ENCODE results near the gene ACSBG1.

Gene ACSBG1

DNA sequence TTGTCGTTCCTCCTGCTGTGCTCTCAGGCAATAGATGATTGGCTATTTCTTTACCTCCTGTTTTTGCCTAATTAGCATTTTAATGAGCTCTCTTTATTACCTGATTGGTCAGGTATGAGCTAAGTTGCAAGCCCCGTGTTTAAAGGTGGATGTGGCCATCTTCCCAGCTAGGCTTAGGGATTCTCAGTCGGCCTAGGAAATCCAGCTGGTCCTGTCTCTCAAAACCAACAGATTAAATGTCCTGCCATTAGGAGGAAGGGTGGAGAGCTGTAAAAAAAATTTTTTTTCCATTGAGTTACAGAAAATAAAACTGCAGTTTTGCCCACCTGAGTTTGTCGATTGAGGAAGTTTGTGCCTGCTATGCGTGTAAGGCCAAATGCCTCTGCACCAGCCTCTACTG lies 5.4 kb upstream of the ACSBG1 start:
- TF ChIP-seq, protein P1, sequence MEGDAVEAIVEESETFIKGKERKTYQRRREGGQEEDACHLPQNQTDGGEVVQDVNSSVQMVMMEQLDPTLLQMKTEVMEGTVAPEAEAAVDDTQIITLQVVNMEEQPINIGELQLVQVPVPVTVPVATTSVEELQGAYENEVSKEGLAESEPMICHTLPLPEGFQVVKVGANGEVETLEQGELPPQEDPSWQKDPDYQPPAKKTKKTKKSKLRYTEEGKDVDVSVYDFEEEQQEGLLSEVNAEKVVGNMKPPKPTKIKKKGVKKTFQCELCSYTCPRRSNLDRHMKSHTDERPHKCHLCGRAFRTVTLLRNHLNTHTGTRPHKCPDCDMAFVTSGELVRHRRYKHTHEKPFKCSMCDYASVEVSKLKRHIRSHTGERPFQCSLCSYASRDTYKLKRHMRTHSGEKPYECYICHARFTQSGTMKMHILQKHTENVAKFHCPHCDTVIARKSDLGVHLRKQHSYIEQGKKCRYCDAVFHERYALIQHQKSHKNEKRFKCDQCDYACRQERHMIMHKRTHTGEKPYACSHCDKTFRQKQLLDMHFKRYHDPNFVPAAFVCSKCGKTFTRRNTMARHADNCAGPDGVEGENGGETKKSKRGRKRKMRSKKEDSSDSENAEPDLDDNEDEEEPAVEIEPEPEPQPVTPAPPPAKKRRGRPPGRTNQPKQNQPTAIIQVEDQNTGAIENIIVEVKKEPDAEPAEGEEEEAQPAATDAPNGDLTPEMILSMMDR (IDR thresholded peaks at IDR 0.05) = no peak

DNA sequence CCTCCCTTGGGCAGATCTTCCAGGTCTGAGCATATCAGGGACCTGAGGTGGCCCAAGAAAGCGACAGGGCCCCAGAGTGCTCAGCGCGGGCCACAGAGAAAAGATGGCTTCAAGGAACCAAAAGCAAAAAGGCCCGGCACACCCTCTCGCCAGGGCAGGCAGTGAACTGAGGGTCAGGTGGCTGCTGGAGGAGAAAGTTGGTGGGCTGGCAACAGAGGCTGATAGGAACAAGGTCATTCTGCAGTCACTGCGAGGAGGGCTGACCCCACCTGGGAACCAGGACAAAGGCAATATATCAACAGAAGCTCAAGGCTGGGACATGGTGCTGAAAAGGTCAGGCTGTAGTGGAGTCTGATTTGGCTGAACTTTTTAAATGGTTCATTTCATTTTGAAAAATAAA lies 2.8 kb upstream of the ACSBG1 start:
- TF ChIP-seq, protein P1 (IDR thresholded peaks at IDR 0.05) = no peak

DNA sequence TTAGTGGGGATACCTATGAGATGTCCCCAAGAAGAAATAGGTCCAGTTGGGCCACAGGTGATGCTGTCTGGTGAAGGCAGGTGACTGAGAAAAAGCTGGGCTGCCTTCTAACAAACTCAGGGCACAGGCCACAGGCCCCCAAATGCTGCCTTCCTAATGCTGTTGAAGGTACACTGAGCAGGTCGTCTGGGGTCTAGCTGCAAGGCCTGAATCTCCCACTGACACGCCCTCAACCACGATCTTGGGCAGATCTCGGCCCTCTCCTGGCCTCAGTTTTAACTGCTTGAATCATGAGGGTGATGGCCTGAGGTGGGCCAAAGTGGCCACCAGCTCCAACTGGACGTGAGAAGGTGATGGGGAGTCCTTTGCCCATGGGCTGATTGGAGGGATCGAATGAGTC lies 2.1 kb upstream of the ACSBG1 start:
- TF ChIP-seq, protein P1 (IDR thresholded peaks at IDR 0.05) = no peak

DNA sequence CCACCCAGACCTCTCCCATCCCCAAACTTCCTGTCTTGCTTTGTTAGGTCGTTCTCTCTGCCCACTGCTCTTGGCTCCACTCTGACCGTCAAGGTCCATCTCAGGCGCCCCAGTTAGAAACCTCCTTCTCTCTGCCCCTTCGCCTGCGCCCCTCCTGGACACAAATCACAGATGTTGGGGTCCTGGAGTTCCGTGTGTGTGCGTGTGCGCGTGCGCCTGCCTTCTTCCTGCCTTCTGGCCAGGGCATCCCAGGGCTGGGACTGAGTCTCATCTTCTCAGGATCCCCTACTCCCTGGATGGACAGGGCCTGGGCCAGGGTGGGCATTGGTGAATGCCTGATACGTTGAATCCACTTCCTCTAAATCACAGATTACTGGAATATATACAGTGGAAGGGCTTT lies 869 bp downstream of the ACSBG1 start:
- TF ChIP-seq, protein P1 (IDR thresholded peaks at IDR 0.05) = no peak

DNA sequence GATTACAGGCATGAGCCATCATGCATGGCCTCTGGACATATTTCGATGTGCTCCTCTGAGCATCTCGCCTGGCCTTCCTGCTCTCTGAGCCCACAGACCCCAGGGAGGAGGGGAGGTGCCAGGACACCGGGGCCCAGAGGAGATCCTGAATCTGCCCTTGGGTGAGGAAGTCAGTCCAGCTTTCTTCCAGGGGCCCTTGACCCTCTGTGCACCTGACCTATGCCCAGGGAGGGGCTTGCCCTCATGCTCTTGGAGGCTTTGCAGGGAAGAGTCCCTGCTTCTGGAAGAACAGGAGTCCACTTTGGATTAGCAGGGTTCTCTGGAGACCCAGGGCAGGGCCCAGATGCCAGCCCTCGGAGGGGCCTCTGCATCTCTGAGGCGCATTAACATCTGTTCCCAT lies 1.4 kb downstream of the ACSBG1 start:
- TF ChIP-seq, protein P1 (IDR thresholded peaks at IDR 0.05) = no peak

DNA sequence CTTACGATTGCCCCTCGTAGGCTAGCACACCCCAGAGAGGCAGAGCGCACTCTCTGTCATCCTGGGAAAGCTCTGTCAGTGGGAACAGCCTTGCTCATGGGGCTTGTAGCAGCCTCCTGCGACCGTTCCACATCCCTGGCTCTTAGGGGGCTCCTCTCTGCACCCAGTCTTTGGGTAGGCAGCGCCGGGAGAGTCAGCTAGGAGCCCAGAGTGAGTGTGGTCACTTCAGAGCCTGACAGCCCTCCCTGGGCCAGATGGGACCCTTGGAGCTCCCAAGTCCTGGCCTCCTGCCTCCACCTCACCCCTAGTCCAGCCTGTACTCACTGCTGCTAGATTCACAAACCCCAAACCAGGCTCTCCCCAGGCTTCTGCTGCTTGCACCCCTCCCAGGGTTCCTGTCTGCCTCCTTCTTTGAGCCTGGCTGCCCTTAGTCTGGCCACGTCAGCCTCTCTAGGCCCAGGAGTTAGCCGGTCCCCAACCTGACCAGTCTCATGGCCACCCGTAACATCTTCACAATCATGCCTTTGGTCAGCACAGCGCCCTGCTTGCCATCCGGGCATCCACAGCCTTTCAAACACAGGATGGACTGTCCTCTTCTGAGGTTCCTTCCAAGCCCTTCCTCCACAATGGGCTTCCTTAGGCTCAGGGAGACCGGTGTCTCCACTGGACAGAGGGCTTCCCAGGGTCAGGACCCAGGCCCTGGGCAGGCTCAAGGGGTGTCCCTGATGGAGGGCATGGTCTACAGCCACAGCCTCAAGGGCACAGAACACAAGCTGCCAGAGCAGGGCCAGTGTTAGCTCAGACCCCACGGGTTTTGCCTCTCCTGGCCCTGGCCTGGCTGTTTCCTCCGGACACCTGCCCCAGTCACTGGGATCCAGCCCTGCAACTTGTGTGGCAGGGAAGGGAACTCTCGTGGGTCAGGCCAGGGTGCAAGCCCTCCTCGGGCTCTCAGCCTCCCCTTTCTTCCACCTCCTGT lies 4.6 kb downstream of the ACSBG1 start:
- TF ChIP-seq, protein P1 (IDR thresholded peaks at IDR 0.05) = no peak

DNA sequence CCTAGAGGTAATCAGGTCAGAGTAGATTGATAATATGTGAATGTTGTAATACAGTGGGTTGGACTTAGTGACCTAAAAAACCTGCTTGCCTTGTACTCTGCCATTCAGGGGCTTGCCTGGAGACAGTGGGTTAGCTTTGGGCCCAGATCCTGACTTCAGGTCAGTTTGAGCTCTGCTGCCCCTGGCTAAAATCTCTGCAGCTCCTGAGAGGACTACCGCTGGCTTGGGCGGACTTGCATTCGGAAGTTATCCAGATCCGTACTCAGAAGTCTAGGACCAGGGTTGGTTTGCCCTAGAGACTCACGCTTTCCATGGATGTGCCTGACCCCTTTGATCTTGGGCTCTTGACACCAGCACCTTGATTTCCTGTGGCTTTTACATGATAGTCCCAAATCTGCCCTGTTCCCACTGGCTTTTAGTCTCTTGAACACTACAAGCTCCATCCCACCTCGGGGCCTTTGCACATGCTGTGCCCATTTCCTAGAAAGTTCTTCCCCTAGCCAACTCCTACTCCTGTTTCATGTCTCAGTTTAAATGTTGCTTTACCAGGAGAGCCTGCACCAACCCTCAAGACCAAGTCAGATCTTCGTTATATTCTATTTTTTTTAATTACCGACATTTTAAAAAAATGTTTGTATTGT lies 5.9 kb downstream of the ACSBG1 start:
- TF ChIP-seq, protein P1 (IDR thresholded peaks at IDR 0.05) = no peak
